GM12892 (cell line): ENCODE measurements around the gene DNAH11.

Experiments
- POLR2A ChIP-seq: IDR thresholded peaks from 2 replicates; pipeline ENCODE4 v1.6.1; 2011; ENCODE audit warnings: low read depth, low read length, control low read depth
- POLR2AphosphoS5 ChIP-seq: IDR thresholded peaks from 2 replicates; pipeline ENCODE4 v1.6.1; 2011; ENCODE audit warnings: low read depth, low read length, control low read depth
- TAF1 ChIP-seq: IDR thresholded peaks from 2 replicates; pipeline ENCODE4 v1.6.1; 2011; ENCODE audit warnings: low read depth, mild to moderate bottlenecking, control low read depth, low read length, borderline replicate concordance

- TF ChIP-seq POLR2AphosphoS5 (no peak), POLR2A (no peak), TAF1 (no peak)
Observed at GRCh38 chr7:21495731-21496130, 47.1 kb upstream of the DNAH11 start.
